A673 (cell line): Measurements from ENCODE around the gene PIWIL4.

Experiments
- CTCF ChIP-seq: fragments of 300-800, 200-600 bp; sonication (generic); conservative IDR thresholded peaks from 2 replicates; pipeline ENCODE4 v1.5.1; 2017; ENCODE audit warnings: low read depth, mild to moderate bottlenecking, antibody characterized with exemption, low read length, moderate library complexity, mixed read lengths
- EZH2 ChIP-seq: fragments of 200-600 bp; sonication (generic); IDR thresholded peaks from 2 replicates; pipeline ENCODE4 v1.6.1; 2017; ENCODE audit warnings: borderline replicate concordance, low read depth, mild to moderate bottlenecking, mixed read lengths, antibody characterized with exemption, low read length; ENCODE audit not compliant: poor library complexity, severe bottlenecking

- TF ChIP-seq CTCF (peak; percentile 24; the same call in 1 of the 2 replicates), EZH2 (no peak)
Observed at GRCh38 chr11:94543695-94544645, 23.2 kb upstream of the PIWIL4 start, which contains the start of gene FUT4.
